ENCODE data around the gene WWTR1. TPM values are rescaled to one million over a fixed set of nuclear protein-coding genes. Genes with fewer than 3 reads are reported as not detected.
A peak's percentile ranks its signal among the peaks of the same experiment; 100 is the strongest.

WWTR1 gene
- total RNA-seq, 3 donors from 2014 or later, result 11.6 to 217 (median 20.7) TPM

- no peak for TF ChIP-seq CTCF (IDR thresholded peaks at IDR 0.05)
- intact Hi-C loops (cut with DNase I, micrococcal nuclease), result no loop called here
- no peak for ATAC-seq
- no peak overlapping the region for H3K4me3 ChIP-seq
- no peaks in the 10 kb centered on the region for H3K9me3 ChIP-seq
- no peaks in the 10 kb centered on the region for H3K4me1 ChIP-seq (ENCODE audit: low read depth)
- no peak for DNase-seq
- H3K36me3 ChIP-seq (ENCODE audit: low read depth), result no peaks in the 10 kb centered on the region
These were observed 162.9 kb downstream of the WWTR1 start for GRCh38 chr3:149494759-149495580.

GRCh38 chr3:149494022-149494758 lies 163.6 kb downstream of the WWTR1 start:
- DNase-seq (peak in 2 of 3 donors; percentile 46 to 77), ATAC-seq (peak; percentile 72)
- peak; percentile 59 for TF ChIP-seq CTCF (IDR thresholded peaks at IDR 0.05)
- Histone ChIP-seq H3K4me1 (ENCODE audit: low read depth) (no peaks in the 10 kb centered on the region), H3K36me3 (ENCODE audit: low read depth) (no peaks in the 10 kb centered on the region), H3K4me3 (no peak overlapping the region), H3K9me3 (no peaks in the 10 kb centered on the region)
- intact Hi-C loops (cut with DNase I, micrococcal nuclease), result no loop called here

GRCh38 chr3:149493315-149494021 lies 164.4 kb downstream of the WWTR1 start:
- DNase-seq (no peak), ATAC-seq (no peak)
- Histone ChIP-seq H3K9me3 (no peaks in the 10 kb centered on the region), H3K4me1 (ENCODE audit: low read depth) (no peaks in the 10 kb centered on the region), H3K4me3 (no peak overlapping the region), H3K36me3 (ENCODE audit: low read depth) (no peaks in the 10 kb centered on the region)
- TF ChIP-seq CTCF (IDR thresholded peaks at IDR 0.05), result no peak
- intact Hi-C loops (cut with DNase I, micrococcal nuclease), result no loop called here

GRCh38 chr3:149490260-149490971 lies 167.4 kb downstream of the WWTR1 start:
- no peak overlapping the region for H3K4me3 ChIP-seq
- DNase-seq (no peak), ATAC-seq (no peak)
- intact Hi-C loops (cut with DNase I, micrococcal nuclease), result no loop called here
- no peaks in the 10 kb centered on the region for H3K9me3 ChIP-seq
- H3K4me1 ChIP-seq (ENCODE audit: low read depth), result no peaks in the 10 kb centered on the region
- H3K36me3 ChIP-seq (ENCODE audit: low read depth), result no peaks in the 10 kb centered on the region
- TF ChIP-seq CTCF (IDR thresholded peaks at IDR 0.05), result no peak

GRCh38 chr3:149489060-149489690 lies 168.7 kb downstream of the WWTR1 start:
- no peaks in the 10 kb centered on the region for H3K36me3 ChIP-seq (ENCODE audit: low read depth)
- intact Hi-C loops (cut with DNase I, micrococcal nuclease), result loop anchor here in 1 of 2 donors (10.0 kb wide), 1 partner anchor 364 kb away; the partner anchor contains the start of gene HPS3
- TF ChIP-seq CTCF (IDR thresholded peaks at IDR 0.05), result no peak
- DNase-seq, result no peak
- H3K4me1 ChIP-seq (ENCODE audit: low read depth), result no peaks in the 10 kb centered on the region
- H3K9me3 ChIP-seq, result no peaks in the 10 kb centered on the region
- no peak overlapping the region for H3K4me3 ChIP-seq
- ATAC-seq, result no peak

All from mucosa of descending colon (tissue), 3 donors.